ENCODE measurements around the gene COPZ2.
"Not testable (repeated sequence)": the region's sequence is repeated elsewhere in the genome, so short reads cannot be mapped to it uniquely, and the experiment has no call there.

Gene COPZ2

DNA sequence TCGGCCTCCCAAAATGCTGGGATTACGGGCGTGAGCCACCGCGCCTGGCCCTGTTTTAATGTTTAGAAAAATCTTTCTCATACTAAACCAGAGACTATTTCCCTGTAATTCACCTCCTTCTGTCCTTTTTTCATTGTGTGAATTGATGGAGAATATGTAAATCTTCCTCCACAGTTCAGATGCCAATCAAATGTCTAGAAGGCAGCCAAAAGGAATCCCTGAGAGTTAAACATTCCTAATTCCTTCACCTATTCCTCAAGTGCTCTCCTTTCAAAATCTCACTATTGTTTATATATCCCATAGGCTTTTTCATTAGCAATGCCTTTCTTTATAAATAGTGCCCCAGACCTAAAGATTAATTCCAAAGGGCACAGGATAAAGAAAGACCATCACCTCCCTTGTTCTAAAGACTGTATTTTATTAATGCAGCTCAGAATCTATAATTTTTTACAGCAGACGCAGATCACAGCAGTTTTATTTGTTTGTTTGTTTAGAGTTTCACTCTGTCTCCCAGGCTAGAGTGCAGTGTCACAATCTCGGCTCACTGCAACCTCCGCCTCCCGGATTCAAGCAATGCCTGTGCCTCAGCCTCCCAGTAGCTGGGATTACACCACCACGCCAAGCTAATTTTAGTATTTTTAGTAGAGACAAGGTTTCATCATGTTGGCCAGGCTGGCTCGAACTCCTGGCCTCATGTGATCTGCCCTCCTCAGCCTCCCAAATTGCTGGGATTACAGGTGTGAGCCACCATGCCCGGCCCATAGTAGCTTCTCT lies 30.5 kb downstream of the COPZ2 start:
- DNase-seq (ENCODE audit: low read depth, low spot score) = no peak

DNA sequence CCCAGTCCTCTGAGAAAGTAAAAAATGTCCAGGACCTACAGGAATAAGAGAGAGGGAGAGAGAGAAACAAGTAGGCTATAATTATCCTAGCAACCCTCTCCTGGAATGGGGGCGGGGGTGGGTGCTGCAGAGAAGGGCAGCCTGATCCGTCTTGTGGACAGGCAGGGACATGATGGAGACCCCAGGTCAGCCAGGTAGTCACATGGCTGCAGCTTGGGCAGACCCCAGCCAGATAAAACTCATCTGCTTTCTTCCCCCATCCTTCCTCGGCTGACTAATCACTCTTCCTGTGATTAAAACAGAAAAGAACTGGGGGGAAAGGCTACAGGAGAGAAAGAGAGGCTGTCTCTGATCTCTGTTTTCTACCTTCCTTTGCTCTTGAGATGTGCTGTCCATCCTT lies 32.6 kb downstream of the COPZ2 start:
- DNase-seq (ENCODE audit: low read depth, low spot score) = no peak

GRCh38 chr17:48003417-48004151 lies 34.0 kb downstream of the COPZ2 start:
- no peak for DNase-seq (ENCODE audit: low read depth, low spot score)

GRCh38 chr17:48002916-48003416 lies 34.6 kb downstream of the COPZ2 start:
- no peak for DNase-seq (ENCODE audit: low read depth, low spot score)

DNA sequence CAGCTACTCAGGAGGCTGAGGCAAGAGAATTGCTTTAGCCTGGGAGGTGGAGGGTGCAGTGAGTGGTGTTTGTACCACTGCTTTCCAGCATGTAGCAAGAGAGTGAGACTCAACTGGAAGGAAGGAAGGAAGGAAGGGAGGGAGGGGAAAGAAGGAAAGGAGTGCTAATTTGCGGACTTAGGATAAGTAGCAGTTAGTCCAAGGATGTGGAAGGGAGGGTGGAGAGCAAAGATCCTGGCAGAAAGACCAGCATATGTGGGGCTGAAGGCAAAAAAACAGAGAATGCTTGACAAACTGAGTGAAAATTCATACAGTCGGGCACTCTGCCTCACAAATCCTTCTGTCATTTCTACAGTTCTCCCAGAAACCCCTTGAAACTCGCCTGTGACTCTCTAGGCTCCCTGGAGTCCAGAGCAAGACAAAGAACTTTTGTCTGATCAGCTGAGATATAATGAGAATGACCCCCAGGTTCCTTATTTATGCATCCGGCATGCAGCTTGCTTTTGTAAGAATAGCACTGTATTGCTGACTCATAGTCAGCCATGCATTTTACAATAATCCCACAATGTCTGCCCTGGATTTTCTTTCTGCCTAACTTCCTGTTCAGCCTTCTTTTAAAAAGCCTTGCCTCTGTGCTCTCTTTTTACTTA lies 35.2 kb downstream of the COPZ2 start:
- DNase-seq (ENCODE audit: low read depth, low spot score) = no peak

DNA sequence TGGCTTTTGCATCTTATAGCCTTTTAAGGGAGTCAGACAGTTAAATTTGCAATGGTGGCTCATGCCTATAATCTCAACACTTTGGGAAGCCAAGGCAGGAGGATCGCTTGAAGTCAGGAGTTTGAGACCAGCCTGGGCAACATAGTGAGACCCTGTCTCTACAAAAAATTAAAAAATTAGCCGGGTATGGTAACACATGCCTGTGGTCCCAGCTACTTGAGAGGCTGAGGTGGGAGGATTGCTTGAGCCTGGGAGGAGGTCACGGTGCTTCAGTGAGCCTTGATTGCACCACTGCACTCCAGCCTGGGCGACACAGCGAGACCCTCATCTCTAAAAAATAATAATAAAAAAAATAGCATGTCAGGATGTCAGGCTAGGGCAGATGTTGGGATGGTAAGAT lies 35.9 kb downstream of the COPZ2 start:
- not testable (repeated sequence) for DNase-seq (ENCODE audit: low read depth, low spot score)

- DNase-seq (ENCODE audit: low read depth, low spot score) = no peak
Observed at GRCh38 chr17:48001197-48001596, 36.4 kb downstream of the COPZ2 start.

DNA sequence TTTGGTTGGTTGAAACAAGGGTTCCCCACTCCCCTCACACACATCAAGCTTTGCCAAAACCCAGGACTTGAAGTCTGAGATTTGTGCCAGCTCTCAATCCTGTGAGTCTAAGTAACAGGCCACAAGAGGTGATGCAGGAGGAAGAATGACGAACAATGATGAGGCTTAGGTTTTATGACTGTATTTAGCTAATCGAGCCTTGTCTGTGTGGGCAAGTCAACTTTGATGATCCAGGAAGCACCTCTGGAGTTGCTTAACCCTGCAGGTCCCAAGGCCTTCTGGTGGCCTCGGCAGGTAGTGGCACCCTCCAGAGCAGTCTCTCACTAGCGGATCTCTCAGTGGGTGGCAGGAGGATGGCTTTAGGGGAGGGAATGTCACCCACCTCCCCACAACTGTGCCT lies 38.0 kb downstream of the COPZ2 start:
- no peak for DNase-seq (ENCODE audit: low read depth, low spot score)

- DNase-seq (ENCODE audit: low read depth, low spot score) = no peak
Observed at GRCh38 chr17:47998044-47998443, 39.6 kb downstream of the COPZ2 start.

- no peak for DNase-seq (ENCODE audit: low read depth, low spot score)
Observed at GRCh38 chr17:47997586-47997985, 40.0 kb downstream of the COPZ2 start.

DNA sequence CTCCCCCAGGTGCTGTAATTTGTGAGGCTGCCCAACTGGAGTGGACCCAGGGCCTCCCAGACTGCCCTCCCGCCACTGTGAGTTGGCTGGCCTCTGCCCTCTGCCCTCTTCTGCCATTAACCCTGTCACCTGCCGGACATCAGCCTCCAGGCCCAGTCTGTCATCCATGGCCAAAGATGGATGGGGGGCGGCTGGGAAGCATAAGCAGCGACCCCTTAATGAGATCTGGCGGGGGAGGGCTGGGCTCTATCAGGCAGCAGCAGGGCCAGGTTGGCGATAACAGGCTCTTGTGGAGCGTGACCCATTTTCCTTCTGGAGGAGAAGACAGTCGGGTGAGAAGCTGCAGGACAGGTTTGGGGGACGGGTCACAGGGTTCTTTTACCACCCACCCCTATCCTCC lies 41.4 kb downstream of the COPZ2 start:
- no peak for DNase-seq (ENCODE audit: low read depth, low spot score)

DNA sequence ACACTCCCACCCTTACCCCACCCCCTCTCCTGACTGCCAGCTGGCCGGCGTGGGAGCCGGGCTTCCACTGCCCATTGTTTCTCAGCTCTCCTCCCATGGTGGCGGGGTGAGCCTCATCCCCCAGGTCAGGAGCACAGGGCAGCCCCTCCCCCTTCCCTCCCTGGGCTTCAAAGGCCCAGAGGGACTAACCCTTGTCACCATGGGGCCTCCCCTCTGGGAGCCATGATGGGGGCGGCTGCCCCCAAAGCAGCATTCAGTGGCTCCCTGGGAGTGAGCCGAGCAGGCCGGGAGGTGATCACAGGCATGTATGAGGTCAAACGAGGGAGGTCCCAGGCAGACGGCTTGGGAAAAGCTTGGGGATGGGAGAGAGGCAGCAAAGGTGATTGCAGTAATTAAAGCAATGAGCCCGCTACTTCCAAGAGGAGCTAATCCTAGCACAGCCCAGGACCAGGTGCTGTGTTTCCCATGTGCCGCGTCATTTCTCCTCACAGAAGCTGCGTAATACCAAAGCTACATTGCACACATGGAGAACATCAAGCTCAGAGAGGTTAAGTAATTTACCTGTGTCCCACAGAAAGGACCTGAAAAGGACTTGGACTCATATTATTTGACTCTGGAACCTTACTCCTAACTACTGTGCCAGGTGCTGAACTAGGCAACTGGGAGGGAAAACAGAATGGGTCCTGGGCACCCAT lies 42.2 kb downstream of the COPZ2 start:
- no peak for DNase-seq (ENCODE audit: low read depth, low spot score)

GRCh38 chr17:47994724-47995123 lies 42.9 kb downstream of the COPZ2 start:
- DNase-seq (ENCODE audit: low read depth, low spot score) = no peak

DNA sequence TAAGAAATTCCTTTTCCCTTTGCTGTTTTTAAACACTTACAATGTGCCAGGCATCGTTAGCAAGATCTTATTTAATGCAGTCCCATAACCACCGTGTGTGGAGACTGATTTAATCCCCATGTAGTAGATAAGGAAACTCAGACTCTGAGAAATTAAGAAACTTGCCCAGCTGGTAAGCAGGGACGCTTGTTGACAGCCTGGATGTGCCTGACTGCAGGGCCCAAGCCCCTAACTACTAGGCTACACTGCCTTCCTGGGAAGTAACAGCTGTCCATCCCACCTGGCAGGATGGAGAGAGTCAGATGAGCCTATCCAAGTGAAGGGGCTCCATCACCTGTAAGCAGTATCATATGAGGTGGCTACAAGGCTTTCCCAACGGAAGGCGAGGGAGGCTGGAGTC lies 43.6 kb downstream of the COPZ2 start:
- no peak for DNase-seq (ENCODE audit: low read depth, low spot score)

GRCh38 chr17:47993031-47993564 lies 44.5 kb downstream of the COPZ2 start:
- DNase-seq (ENCODE audit: low read depth, low spot score) = no peak

- DNase-seq (ENCODE audit: low read depth, low spot score) = no peak
Observed at GRCh38 chr17:47992216-47992615, 45.4 kb downstream of the COPZ2 start.

DNA sequence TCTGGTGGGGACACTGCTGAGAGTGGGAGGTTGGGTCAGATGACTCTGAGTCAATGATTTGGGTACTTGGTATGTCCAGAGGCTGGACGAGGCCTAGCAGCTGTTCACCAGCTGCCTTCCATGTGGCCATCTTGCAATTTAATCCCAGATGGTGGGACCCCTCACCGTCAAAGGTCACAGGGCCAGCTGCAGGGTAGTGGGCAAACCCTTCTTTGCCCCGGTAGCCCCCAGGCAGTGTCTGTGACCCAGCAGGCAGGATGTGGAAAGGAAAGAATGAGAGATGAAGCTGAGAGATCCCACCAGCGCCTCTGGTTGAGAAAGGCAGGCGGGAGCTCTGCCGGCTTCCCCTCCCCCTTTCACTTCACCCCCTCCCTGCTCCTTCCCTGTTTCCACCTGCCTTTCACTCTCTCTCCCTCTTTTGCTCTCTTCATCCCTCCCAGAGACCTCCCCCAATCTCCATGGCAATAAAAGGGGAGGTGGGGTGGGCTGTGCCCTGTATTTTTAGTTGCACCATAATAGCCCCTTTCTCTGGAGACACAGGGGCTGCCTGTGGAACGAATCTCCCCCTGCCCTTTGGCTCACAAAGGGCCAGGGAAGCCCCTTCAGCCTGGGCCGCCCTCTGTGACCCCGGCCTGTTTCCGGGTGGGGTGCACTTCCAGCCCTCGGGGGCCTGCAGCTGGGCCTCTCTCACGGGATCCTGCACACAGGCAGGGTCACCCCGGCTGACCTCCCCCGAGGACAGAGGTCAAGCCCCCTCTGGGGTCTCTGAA lies 46.5 kb downstream of the COPZ2 start:
- DNase-seq (ENCODE audit: low read depth, low spot score) = no peak

DNA sequence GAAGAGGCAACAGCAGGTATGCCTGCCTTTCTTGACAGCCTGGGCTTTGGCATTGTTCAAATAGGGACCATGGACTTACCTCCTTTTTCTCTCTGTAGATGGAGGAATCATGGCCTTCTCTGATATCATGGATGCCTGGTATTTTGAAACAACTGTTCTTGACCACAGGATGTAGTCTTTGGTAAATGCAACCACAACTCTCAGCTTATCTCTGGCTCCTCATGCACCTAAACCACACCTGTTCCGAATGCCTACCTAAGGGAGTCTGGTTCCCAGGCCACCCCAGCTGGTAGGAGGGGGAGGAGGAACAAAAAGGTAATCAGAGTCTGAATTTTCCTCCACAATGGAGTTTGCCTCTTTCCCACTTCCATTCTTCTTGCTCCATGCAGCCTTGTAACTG lies 47.9 kb downstream of the COPZ2 start:
- DNase-seq (ENCODE audit: low read depth, low spot score) = no peak

DNA sequence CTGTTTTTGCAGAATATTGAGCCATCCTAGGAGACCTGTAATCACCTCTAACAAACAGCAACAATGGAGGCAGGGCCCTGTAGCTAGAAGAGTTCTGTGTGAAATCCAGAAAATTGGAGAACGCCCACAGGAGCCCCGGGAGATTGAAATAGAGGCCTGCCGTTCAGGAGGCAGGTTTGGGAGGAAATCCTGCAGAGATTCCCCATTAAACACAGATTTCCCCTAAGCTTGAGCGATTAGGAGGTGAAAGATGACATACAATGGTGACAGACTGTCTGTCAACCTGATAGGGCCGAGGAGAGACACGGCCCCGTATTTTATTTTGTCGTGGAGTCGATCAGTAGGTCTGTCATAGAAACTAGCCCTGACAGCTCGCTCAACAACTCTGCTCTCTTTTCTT lies 48.4 kb downstream of the COPZ2 start:
- no peak for DNase-seq (ENCODE audit: low read depth, low spot score)

DNA sequence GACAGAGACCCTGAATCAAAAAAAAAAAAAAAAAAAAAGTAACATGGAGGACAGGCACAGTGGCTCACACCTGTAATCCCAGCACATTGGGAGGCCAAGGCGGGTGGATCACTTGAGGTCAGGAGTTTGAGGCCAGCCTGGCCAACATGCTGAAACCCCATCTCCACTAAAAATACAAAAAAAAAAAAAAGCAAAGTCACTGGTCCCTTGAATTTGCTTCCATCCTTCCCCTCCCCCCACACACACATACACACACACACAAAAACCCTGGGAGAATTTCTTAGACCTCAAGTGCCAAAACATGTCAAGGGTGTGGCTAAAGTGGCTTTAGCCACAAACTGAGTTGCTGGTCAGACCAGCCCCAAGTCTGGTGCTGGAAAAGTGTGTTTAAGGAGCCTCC lies 49.2 kb downstream of the COPZ2 start:
- not testable (repeated sequence) for DNase-seq (ENCODE audit: low read depth, low spot score)
